OCI-LY1 (cell line): ENCODE results near the gene NELL2.

Experiments
- H2AFZ ChIP-seq: fragments of 200-600 bp; sonication (generic), shearing (Covaris generic); 2 replicates; pipeline ENCODE4 v1.6.0; 2014; ENCODE audit warnings: antibody characterized with exemption, mild to moderate bottlenecking, low read length
- H3F3A ChIP-seq: fragments of 200-600 bp; sonication (generic), shearing (Covaris generic); 2 replicates; pipeline ENCODE4 v1.6.0; 2014; ENCODE audit warnings: mild to moderate bottlenecking, antibody characterized with exemption, low read length, moderate library complexity; ENCODE audit not compliant: insufficient read depth
- H3K27ac ChIP-seq: fragments of 200-600 bp; sonication (generic); 2 replicates; pipeline ENCODE4 v1.5.1; 2014; ENCODE audit warnings: low read length, mixed run types, mild to moderate bottlenecking, low read depth; ENCODE audit not compliant: poor library complexity, severe bottlenecking
- H3K27me3 ChIP-seq: fragments of 200-600 bp; sonication (generic); 2 replicates; pipeline ENCODE4 v1.6.0; 2014; ENCODE audit warnings: antibody characterized with exemption, mild to moderate bottlenecking, low read length, moderate library complexity; ENCODE audit not compliant: insufficient read depth
- H3K36me3 ChIP-seq: fragments of 200-600 bp; sonication (generic); 2 replicates; pipeline ENCODE4 v1.6.1; 2014; ENCODE audit warnings: mild to moderate bottlenecking, antibody characterized with exemption, low read length, moderate library complexity, mixed read lengths; ENCODE audit not compliant: insufficient read depth
- H3K4me1 ChIP-seq: fragments of 200-600 bp; sonication (generic); 2 replicates; pipeline ENCODE4 v1.5.1; 2014; ENCODE audit warnings: mild to moderate bottlenecking, low read length, moderate library complexity; ENCODE audit not compliant: insufficient read depth, severe bottlenecking
- H3K4me2 ChIP-seq: fragments of 200-600 bp; sonication (generic), shearing (Covaris generic); 2 replicates; pipeline ENCODE4 v1.6.1; 2014; ENCODE audit warnings: low read length
- H3K4me3 ChIP-seq: fragments of 200-600 bp; sonication (generic); 2 replicates; pipeline ENCODE4 v1.5.1; 2014; ENCODE audit warnings: low read length, low read depth, mild to moderate bottlenecking, mixed read lengths; ENCODE audit not compliant: poor library complexity, severe bottlenecking
- H3K79me2 ChIP-seq: fragments of 200-600 bp; shearing (Covaris generic); 2 replicates; pipeline ENCODE4 v1.6.1; 2016; ENCODE audit warnings: mixed run types, low read length, mixed read lengths; ENCODE audit not compliant: insufficient read depth
- H3K9ac ChIP-seq: fragments of 200-600 bp; sonication (generic), shearing (Covaris generic); 2 replicates; pipeline ENCODE4 v1.6.1; 2014; ENCODE audit warnings: mild to moderate bottlenecking, low read length, mixed read lengths
- H3K9me2 ChIP-seq: fragments of 200-600 bp; sonication (generic), shearing (Covaris generic); 2 replicates; pipeline ENCODE4 v1.6.1; 2014; ENCODE audit warnings: low read depth, mild to moderate bottlenecking, low read length, mixed read lengths
- H3K9me3 ChIP-seq: fragments of 200-600 bp; shearing (Covaris generic); 2 replicates; pipeline ENCODE4 v1.6.1; 2014; ENCODE audit warnings: low read length, mixed read lengths
- H4K20me1 ChIP-seq: fragments of 200-600 bp; sonication (generic), shearing (Covaris generic); 2 replicates; pipeline ENCODE4 v1.6.0; 2016; ENCODE audit warnings: mild to moderate bottlenecking, low read length; ENCODE audit not compliant: insufficient read depth
- CTCF ChIP-seq: fragments of 200-600 bp; sonication (generic), shearing (Covaris generic); IDR thresholded peaks from 2 replicates; pipeline ENCODE4 v1.5.1; 2017; ENCODE audit warnings: mild to moderate bottlenecking, antibody characterized with exemption, low read length, moderate library complexity, mixed read lengths
- EZH2 ChIP-seq: fragments of 200-600 bp; sonication (generic), shearing (Covaris generic); IDR thresholded peaks from 2 replicates; pipeline ENCODE4 v1.8.0; 2017; ENCODE audit warnings: borderline replicate concordance, mixed run types, mild to moderate bottlenecking, antibody characterized with exemption, low read length, moderate library complexity, mixed read lengths

Gene NELL2

DNA sequence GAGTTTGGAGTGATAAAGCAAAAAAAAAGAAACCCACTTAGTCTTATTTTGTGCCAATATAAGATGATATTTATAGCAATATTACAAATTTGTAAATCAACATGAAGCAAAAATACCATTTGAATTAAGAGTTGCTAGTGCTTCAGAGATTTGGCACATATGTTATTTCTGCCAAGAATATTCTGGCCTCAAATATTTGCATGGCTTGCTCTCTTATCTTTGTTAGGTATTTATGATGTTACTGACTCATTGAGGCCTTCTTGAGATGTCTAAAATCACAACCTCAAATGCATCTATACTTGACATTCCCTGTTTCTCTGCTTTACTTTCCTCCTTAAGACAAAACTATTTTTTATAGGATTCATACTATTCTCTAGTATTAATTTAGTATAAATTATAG is 301.5 kb downstream of the NELL2 start:
- Histone ChIP-seq H3K4me3 (no peak overlapping the region), H3K36me3 (no peaks in the 10 kb centered on the region), H3K9ac (no peak overlapping the region), H3K9me3 (no peaks in the 10 kb centered on the region), H3K4me1 (peaks cover 24% of the 10 kb centered on the region), H3F3A (no peaks in the 10 kb centered on the region), H3K9me2 (no peaks in the 10 kb centered on the region), H3K27me3 (no peaks in the 10 kb centered on the region), H4K20me1 (no peaks in the 10 kb centered on the region), H3K4me2 (no peak overlapping the region), H3K27ac (no peak overlapping the region), H2AFZ (no peak overlapping the region), H3K79me2 (no peaks in the 10 kb centered on the region)
- no peak for TF ChIP-seq EZH2
- no peak for TF ChIP-seq CTCF

GRCh38 chr12:44573723-44574122 is 302.4 kb downstream of the NELL2 start:
- TF ChIP-seq CTCF (no peak), EZH2 (no peak)
- H3K4me3 ChIP-seq, result no peak overlapping the region
- no peaks in the 10 kb centered on the region for H3K9me3 ChIP-seq
- H2AFZ ChIP-seq, result no peak overlapping the region
- H3K27ac ChIP-seq, result no peak overlapping the region
- H3K9ac ChIP-seq, result no peak overlapping the region
- H3K9me2 ChIP-seq, result no peaks in the 10 kb centered on the region
- no peaks in the 10 kb centered on the region for H4K20me1 ChIP-seq
- no peaks in the 10 kb centered on the region for H3F3A ChIP-seq
- no peaks in the 10 kb centered on the region for H3K27me3 ChIP-seq
- H3K36me3 ChIP-seq, result no peaks in the 10 kb centered on the region
- no peak overlapping the region for H3K4me2 ChIP-seq
- H3K79me2 ChIP-seq, result no peaks in the 10 kb centered on the region
- peaks cover 24% of the 10 kb centered on the region for H3K4me1 ChIP-seq

GRCh38 chr12:44571006-44571550 is 305.0 kb downstream of the NELL2 start:
- Histone ChIP-seq H3K27me3 (no peaks in the 10 kb centered on the region), H3K4me1 (peaks cover 24% of the 10 kb centered on the region), H3K9ac (no peak overlapping the region), H3K4me2 (no peak overlapping the region), H3K9me3 (no peaks in the 10 kb centered on the region), H3K79me2 (no peaks in the 10 kb centered on the region), H3F3A (no peaks in the 10 kb centered on the region), H3K4me3 (no peak overlapping the region), H3K9me2 (no peaks in the 10 kb centered on the region), H2AFZ (no peak overlapping the region), H4K20me1 (no peaks in the 10 kb centered on the region), H3K27ac (peak overlapping the region; percentile 0), H3K36me3 (no peaks in the 10 kb centered on the region)
- TF ChIP-seq CTCF, result no peak
- TF ChIP-seq EZH2, result no peak
